K562 (cell line): ENCODE data around the gene STEAP1B. TPM values are rescaled to one million over a fixed set of nuclear protein-coding genes. Genes with fewer than 3 reads are reported as not detected.

Source experiments
- ATAC-seq: fragments of 200-7000 bp; cut with Tn5 transposase; 3 replicates; pipeline ENCODE4 v1.9.1; 2020; ENCODE audit warnings: moderate library complexity
- BruUV-seq: library from RNA; stranded (reverse); fragments of 400-500 nt; replicated peaks from 2 replicates; lab custom pipeline; 2021; lab: Mats Ljungman, UMichigan
- CTCF ChIA-PET: fragments of 300-600 bp; formaldehyde crosslinking; extraction: SDS; loops from one replicate; lab custom pipeline; 2021; ENCODE audit warnings: low intra/inter-chr PET ratio; lab: Yijun Ruan, JAX
- POLR2A ChIA-PET: fragments of 300-600, 350-650 bp; sonication (Branson Sonifier 250); formaldehyde crosslinking; extraction: SDS; loops from one replicate; lab custom pipeline; 2021; ENCODE audit warnings: antibody characterized with exemption, inconsistent platforms; lab: Yijun Ruan, JAX
- DNase-seq, 4 experiments: peaks; one replicate each; pipeline versions ENCODE4 v3.0.0 to v3.0.0-alpha.2; 2011 to 2018; ENCODE audit warnings: low spot score in 3 of 4, mixed read lengths in 3 of 4; ENCODE audit errors: extremely low read depth in 1 of 4
- FAIRE-seq: peaks from 2 replicates; lab custom pipeline; 2011; peaks lifted over from hg19 to GRCh38; lab: Jason Lieb, UNC
- H2AFZ ChIP-seq: 2 replicates; pipeline ENCODE4 v1.6.0; 2011; ENCODE audit warnings: low read depth, low read length, control low read depth, inconsistent platforms
- H3K27ac ChIP-seq: fragments of 200-600 bp; 3 replicates; pipeline ENCODE4 v1.8.0; 2011; ENCODE audit warnings: low read depth, mild to moderate bottlenecking, control low read depth, inconsistent platforms, low read length, moderate library complexity, mixed read lengths; ENCODE audit errors: extremely low read depth
- H3K27me3 ChIP-seq, 2 experiments: fragments of 300-600 bp in 1 of 2; 2 replicates in 1 of 2; 3 replicates in 1 of 2; pipeline versions ENCODE4 v1.6.0 to v1.8.0; 2011; ENCODE audit warnings: inconsistent platforms in 2 of 2, low read length in 2 of 2, mild to moderate bottlenecking in 1 of 2, mixed read lengths in 1 of 2, moderate library complexity in 1 of 2; ENCODE audit not compliant: control insufficient read depth in 2 of 2, insufficient read depth in 2 of 2
- H3K36me3 ChIP-seq: fragments of 300-600 bp; 3 replicates; pipeline ENCODE4 v1.8.0; 2011; ENCODE audit warnings: mild to moderate bottlenecking, low read length, inconsistent platforms; ENCODE audit not compliant: control insufficient read depth, insufficient read depth
- H3K4me1 ChIP-seq, 2 experiments: fragments of 200-600 bp in 1 of 2; replicated peaks in 1 of 2; 2 replicates in 1 of 2; 3 replicates in 1 of 2; pipeline versions ENCODE4 v1.5.1 to v1.8.0; 2011; ENCODE audit warnings: inconsistent platforms in 2 of 2, low read length in 2 of 2, mild to moderate bottlenecking in 1 of 2, mixed read lengths in 1 of 2, moderate library complexity in 1 of 2; ENCODE audit not compliant: control insufficient read depth in 2 of 2, insufficient read depth in 2 of 2
- H3K4me2 ChIP-seq: 2 replicates; pipeline ENCODE4 v1.6.1; 2011; ENCODE audit warnings: low read length, control low read depth, inconsistent platforms, mixed read lengths; ENCODE audit not compliant: insufficient read depth
- H3K4me3 ChIP-seq: fragments of 200-600 bp; sonication (generic), shearing (Covaris generic); 2 replicates; pipeline ENCODE4 v1.5.1; 2016; ENCODE audit warnings: control low read depth, inconsistent platforms
- H3K79me2 ChIP-seq: fragments of 200-600 bp; 3 replicates; pipeline ENCODE4 v1.8.0; 2011; ENCODE audit warnings: low read length, inconsistent platforms; ENCODE audit not compliant: control insufficient read depth, insufficient read depth
- H3K9ac ChIP-seq, 2 experiments: 2 replicates each; pipeline versions ENCODE4 v1.6.0 to v1.6.1; 2011; ENCODE audit warnings: low read depth in 2 of 2, low read length in 2 of 2, control low read depth in 1 of 2, inconsistent platforms in 1 of 2, mild to moderate bottlenecking in 1 of 2, mixed read lengths in 1 of 2; ENCODE audit not compliant: insufficient read depth in 1 of 2
- H3K9me1 ChIP-seq: one replicate; pipeline ENCODE4 v1.6.0; 2011; ENCODE audit warnings: inconsistent platforms, mild to moderate bottlenecking, low read length, moderate library complexity; ENCODE audit not compliant: control insufficient read depth, insufficient read depth
- H3K9me3 ChIP-seq: replicated peaks from 2 replicates; pipeline ENCODE4 v1.5.1; 2011; ENCODE audit warnings: low read depth, low read length, inconsistent platforms; ENCODE audit not compliant: control insufficient read depth, insufficient read depth
- H4K20me1 ChIP-seq: replicated peaks from 2 replicates; pipeline ENCODE4 v1.6.1; 2011; ENCODE audit warnings: low read length, inconsistent platforms, mixed read lengths; ENCODE audit not compliant: control insufficient read depth, insufficient read depth
- ADNP ChIP-seq: fragments of 200-800 bp; sonication (Bioruptor generic); IDR thresholded peaks from 2 replicates; pipeline ENCODE4 v1.6.1; 2016; ENCODE audit warnings: missing genetic modification characterization, missing compliant biosample characterization
- ARID1B ChIP-seq: fragments of 450-650 bp; IDR thresholded peaks from 2 replicates; pipeline ENCODE4 v1.6.1; 2016; ENCODE audit warnings: antibody characterized with exemption, mild to moderate bottlenecking, inconsistent platforms
- CREB1 ChIP-seq, 2 experiments: sonication (generic) in 1 of 2; formaldehyde crosslinking in 1 of 2; IDR thresholded peaks; 2 replicates each; pipeline versions ENCODE4 v1.6.1 to v1.8.0; 2012 to 2022; ENCODE audit warnings: inconsistent platforms in 1 of 2, mild to moderate bottlenecking in 1 of 2, missing genetic modification reagents in 1 of 2, moderate library complexity in 1 of 2
- ESRRB ChIP-seq: fragments of 250-450 bp; sonication (Bioruptor Pico); IDR thresholded peaks from 2 replicates; pipeline ENCODE4 v1.5.0; 2020; ENCODE audit warnings: mild to moderate bottlenecking, moderate library complexity, borderline replicate concordance
- FOXP1 ChIP-seq: sonication (generic); formaldehyde crosslinking; IDR thresholded peaks from 2 replicates; pipeline ENCODE4 v1.8.0; 2022; ENCODE audit warnings: mild to moderate bottlenecking, missing genetic modification reagents
- HCFC1 ChIP-seq: IDR thresholded peaks from 2 replicates; pipeline ENCODE4 v1.6.1; 2012; ENCODE audit warnings: low read depth, low read length, improper control_type of control experiment
- HNRNPLL ChIP-seq: fragments of 200-400 bp; formaldehyde crosslinking; IDR thresholded peaks from 2 replicates; pipeline ENCODE4 v1.6.1; 2017; ENCODE audit warnings: low read length, low read depth, mild to moderate bottlenecking; ENCODE audit not compliant: poor library complexity, severe bottlenecking
- NCOA6 ChIP-seq: fragments of 450-650 bp; IDR thresholded peaks from 2 replicates; pipeline ENCODE4 v1.6.1; 2017; ENCODE audit warnings: mild to moderate bottlenecking
- POLR2B ChIP-seq: fragments of 450-650 bp; IDR thresholded peaks from 2 replicates; pipeline ENCODE4 v1.6.1; 2018; ENCODE audit warnings: low read depth; ENCODE audit not compliant: partially characterized antibody
- THRB ChIP-seq: fragments of 450-650 bp; formaldehyde crosslinking; conservative IDR thresholded peaks from 2 replicates; pipeline ENCODE4 v1.4.0; 2022; ENCODE audit warnings: mild to moderate bottlenecking, missing genetic modification characterization
- ZNF282 ChIP-seq: sonication (generic); formaldehyde crosslinking; IDR thresholded peaks from 2 replicates; pipeline ENCODE4 v1.8.1; 2023; ENCODE audit warnings: missing genetic modification reagents
- WGBS: fragments of 100-300 bp; shearing (Covaris generic); methylation state at CpG from one replicate; pipeline ENCODE4 v1.1.6; 2016; ENCODE audit warnings: low coverage, mixed read lengths; ENCODE audit not compliant: insufficient coverage; ENCODE audit errors: missing lambda C conversion rate; 5-methylcytosine and 5-hydroxymethylcytosine counted together
- in situ Hi-C: fragments of 300-500 bp; cut with MboI; formaldehyde crosslinking; loops from 4 replicates; pipeline ENCODE4 v1.15.0; 2018; ENCODE audit warnings: inconsistent platforms, mixed read lengths
- intact Hi-C: fragments of 100-400 bp; cut with micrococcal nuclease; formaldehyde crosslinking; loops from 2 replicates; pipeline ENCODE4 v1.14.2; 2022
- polyA plus RNA-seq, 8 experiments: library from polyadenylated mRNA; depleted of rRNA in 4 of 8; stranded (reverse) in 5 of 8; unstranded in 3 of 8; fragments of >200 nt; fragmentation: Nextera tagmentation in 2 of 8; fragmentation: Illumina TruSeq in 1 of 8; extraction: Ambion mirVana in 2 of 8; extraction: Trizol in 1 of 8; gene quantifications; 2 replicates each; pipeline versions ENCODE4 v1.2.1 to v1.2.3, GENCODE V29; 2011 to 2014; ENCODE audit warnings: inconsistent platforms in 1 of 8, missing spikeins in 1 of 8
- total RNA-seq, 7 experiments: library from RNA; depleted of rRNA in 6 of 7; stranded (reverse); fragments of >200 nt in 6 of 7; fragmentation: Illumina TruSeq in 2 of 7; extraction: Trizol in 2 of 7; gene quantifications; 2 replicates each; pipeline versions ENCODE4 v1.2.1 to v1.2.3, GENCODE V29; 2011 to 2021; ENCODE audit warnings: low replicate concordance in 1 of 7
- TF ChIP-seq, protein P1 (sequence below): fragments of 250-450 bp; sonication (Bioruptor Pico); IDR thresholded peaks from 2 replicates; pipeline ENCODE4 v1.4.0; 2020; ENCODE audit warnings: mild to moderate bottlenecking, moderate library complexity

The STEAP1B gene
- total and polyA plus RNA-seq, 9 of the 15 experiments (the other 6 are each of a cell fraction or from before 2014, with no cell fraction given): 20.0 to 38.5 (median 30.6) TPM

- TF ChIP-seq POLR2B: no peak
Measured at GRCh38 chr7:22447008-22447407, 53.0 kb downstream of the STEAP1B start (continued).

DNA sequence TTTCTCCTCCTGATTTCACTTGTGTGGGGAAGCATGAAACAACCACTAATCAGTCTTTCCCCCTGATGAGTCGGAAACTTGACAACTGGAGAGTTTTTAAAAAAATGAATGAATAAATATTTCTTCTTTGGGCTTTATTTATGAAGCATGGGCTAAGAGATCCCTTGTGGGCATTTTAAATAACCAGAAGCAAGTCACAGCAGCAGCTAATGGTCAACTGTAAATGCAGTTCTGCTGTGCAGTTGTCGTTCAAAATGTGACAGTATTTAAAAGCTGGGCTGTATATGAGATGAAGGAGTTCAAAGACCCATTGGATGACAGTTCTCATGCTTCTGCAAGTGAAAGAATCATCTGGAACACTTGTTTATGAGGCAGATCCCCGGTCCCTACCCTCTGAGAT is 54.1 kb downstream of the STEAP1B start:
- intact Hi-C loops: no loop called here
- peaks cover 18 to 25% of the 10 kb centered on the region in 2 experiments for H3K4me1 ChIP-seq
- FAIRE-seq: no peak
- no peak for ATAC-seq
- no peaks in the 10 kb centered on the region for H3K27me3 ChIP-seq
- H3K79me2 ChIP-seq: no peaks in the 10 kb centered on the region
- H2AFZ ChIP-seq: no peak overlapping the region
- no peaks in the 10 kb centered on the region; the same call in 2 of the 3 replicates for H3K36me3 ChIP-seq
- no peak overlapping the region for H3K4me3 ChIP-seq
- H3K4me2 ChIP-seq: no peak overlapping the region
- H3K27ac ChIP-seq: no peak overlapping the region
- CTCF ChIA-PET: no interaction called here
- no TSS peak for BruUV-seq
- POLR2A ChIA-PET: interaction anchor here (0.8 to 1.0 kb wide), 2 partner anchors 189 to 355 kb away, joined by 3 read pairs; no protein-coding TSS in a partner anchor
- H3K9me1 ChIP-seq: peaks cover 5% of the 10 kb centered on the region
- H3K9ac ChIP-seq: no peak overlapping the region
- in situ Hi-C loops: no loop called here
- DNase-seq: no peak
- H3K9me3 ChIP-seq: no peaks in the 10 kb centered on the region
- H4K20me1 ChIP-seq: no peaks in the 10 kb centered on the region
- 74% methylated on average over 3 of the region's 3 CpGs for WGBS
- TF ChIP-seq, protein P1, sequence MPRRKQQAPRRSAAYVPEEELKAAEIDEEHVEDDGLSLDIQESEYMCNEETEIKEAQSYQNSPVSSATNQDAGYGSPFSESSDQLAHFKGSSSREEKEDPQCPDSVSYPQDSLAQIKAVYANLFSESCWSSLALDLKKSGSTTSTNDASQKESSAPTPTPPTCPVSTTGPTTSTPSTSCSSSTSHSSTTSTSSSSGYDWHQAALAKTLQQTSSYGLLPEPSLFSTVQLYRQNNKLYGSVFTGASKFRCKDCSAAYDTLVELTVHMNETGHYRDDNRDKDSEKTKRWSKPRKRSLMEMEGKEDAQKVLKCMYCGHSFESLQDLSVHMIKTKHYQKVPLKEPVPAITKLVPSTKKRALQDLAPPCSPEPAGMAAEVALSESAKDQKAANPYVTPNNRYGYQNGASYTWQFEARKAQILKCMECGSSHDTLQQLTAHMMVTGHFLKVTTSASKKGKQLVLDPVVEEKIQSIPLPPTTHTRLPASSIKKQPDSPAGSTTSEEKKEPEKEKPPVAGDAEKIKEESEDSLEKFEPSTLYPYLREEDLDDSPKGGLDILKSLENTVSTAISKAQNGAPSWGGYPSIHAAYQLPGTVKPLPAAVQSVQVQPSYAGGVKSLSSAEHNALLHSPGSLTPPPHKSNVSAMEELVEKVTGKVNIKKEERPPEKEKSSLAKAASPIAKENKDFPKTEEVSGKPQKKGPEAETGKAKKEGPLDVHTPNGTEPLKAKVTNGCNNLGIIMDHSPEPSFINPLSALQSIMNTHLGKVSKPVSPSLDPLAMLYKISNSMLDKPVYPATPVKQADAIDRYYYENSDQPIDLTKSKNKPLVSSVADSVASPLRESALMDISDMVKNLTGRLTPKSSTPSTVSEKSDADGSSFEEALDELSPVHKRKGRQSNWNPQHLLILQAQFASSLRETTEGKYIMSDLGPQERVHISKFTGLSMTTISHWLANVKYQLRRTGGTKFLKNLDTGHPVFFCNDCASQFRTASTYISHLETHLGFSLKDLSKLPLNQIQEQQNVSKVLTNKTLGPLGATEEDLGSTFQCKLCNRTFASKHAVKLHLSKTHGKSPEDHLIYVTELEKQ: no peak
- TF ChIP-seq NCOA6 (no peak), ESRRB (CRISPR knock-in tag) (no peak), ADNP (tag) (no peak), ZNF282 (CRISPR knock-in tag) (no peak), HCFC1 (no peak), HNRNPLL (no peak), THRB (no peak), CREB1 (IDR thresholded peaks at IDR 0.05) (no peak), CREB1 (CRISPR knock-in tag; IDR thresholded peaks at IDR 0.05) (no peak), ARID1B (no peak), FOXP1 (no peak)
